ENCODE results near the gene SLC9C1.

The SLC9C1 gene

DNA sequence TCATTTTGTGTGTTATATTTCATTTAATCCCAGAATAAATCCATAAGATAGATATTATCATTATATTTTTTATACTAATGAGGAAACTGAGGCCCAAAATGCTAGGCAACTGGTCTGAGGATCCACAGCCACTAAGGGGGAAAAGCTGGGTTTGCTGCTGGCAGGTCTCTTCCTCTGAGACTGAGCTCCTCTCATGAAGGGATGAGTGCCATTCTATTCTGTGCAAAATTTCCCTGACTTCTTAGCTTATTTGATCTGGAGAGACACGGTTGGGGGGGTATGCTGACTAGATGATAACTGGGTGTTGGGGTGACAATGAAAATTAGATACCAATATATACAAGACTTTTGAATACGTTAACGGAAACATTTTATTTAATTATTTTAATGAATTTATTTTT, 162.9 kb downstream of the SLC9C1 start:
- no peak for DNase-seq (ENCODE audit: low spot score)
- in situ Hi-C loops (cut with MboI; ENCODE audit: low pct_unique_long_range_greater_than_20kb, low sequenced_read_pairs, unreplicated experiment): loop anchor here (10.0 kb wide), 1 partner anchor 164 kb away; the partner anchor contains the start of gene SLC9C1
- no peak for TF ChIP-seq CTCF (IDR thresholded peaks at IDR 0.05; ENCODE audit: extremely low read depth, insufficient read depth, missing control alignments)

GRCh38 chr3:112130638-112130993, 163.4 kb downstream of the SLC9C1 start:
- in situ Hi-C loops (cut with MboI; ENCODE audit: low pct_unique_long_range_greater_than_20kb, low sequenced_read_pairs, unreplicated experiment): loop anchor here (10.0 kb wide), 1 partner anchor 164 kb away; the partner anchor contains the start of gene SLC9C1
- no peak for DNase-seq (ENCODE audit: low spot score)
- TF ChIP-seq CTCF (IDR thresholded peaks at IDR 0.05; ENCODE audit: extremely low read depth, insufficient read depth, missing control alignments): no peak

DNA sequence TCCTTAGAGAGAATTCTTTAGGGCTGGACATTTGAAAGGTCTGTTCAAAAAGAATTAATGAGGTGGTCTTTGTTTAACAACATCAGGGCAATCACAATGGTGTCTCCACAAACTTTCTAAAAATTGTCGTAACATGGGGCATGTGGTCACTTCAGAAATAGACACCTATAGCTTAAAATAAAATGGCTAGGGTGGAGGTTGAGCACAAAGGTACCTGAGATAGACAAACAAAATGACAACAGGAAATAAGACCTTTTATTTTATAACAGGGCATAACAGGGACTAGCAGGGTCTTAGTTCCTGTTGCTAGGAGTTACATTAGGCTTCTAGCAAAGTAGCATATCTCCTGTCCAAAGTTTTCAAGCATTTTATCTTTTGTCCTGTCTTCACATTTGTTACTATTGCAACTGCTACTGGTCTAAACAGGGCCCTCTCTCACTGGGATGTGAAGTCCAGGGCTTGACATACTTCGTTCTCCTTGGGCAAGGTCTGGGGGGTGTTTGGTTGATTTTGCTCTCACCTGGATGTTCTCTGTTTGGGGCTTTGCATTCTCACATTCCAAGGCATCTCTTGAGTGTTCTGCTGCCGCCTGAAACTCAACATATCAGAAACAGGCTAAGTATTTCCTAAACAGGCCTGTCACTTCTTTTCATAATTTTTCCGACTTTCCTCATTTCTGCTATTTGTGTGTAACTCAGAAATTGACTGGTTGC, 163.9 kb downstream of the SLC9C1 start:
- in situ Hi-C loops (cut with MboI; ENCODE audit: low pct_unique_long_range_greater_than_20kb, low sequenced_read_pairs, unreplicated experiment): loop anchor here (10.0 kb wide), 1 partner anchor 165 kb away; the partner anchor contains the start of gene SLC9C1
- DNase-seq (ENCODE audit: low spot score): no peak
- TF ChIP-seq CTCF (IDR thresholded peaks at IDR 0.05; ENCODE audit: extremely low read depth, insufficient read depth, missing control alignments): no peak

- no peak for TF ChIP-seq CTCF (IDR thresholded peaks at IDR 0.05; ENCODE audit: extremely low read depth, insufficient read depth, missing control alignments)
- peak; percentile 28 for DNase-seq (ENCODE audit: low spot score)
- in situ Hi-C loops (cut with MboI; ENCODE audit: low pct_unique_long_range_greater_than_20kb, low sequenced_read_pairs, unreplicated experiment): no loop called here
Observed at GRCh38 chr3:112128843-112129727, 164.9 kb downstream of the SLC9C1 start.

DNA sequence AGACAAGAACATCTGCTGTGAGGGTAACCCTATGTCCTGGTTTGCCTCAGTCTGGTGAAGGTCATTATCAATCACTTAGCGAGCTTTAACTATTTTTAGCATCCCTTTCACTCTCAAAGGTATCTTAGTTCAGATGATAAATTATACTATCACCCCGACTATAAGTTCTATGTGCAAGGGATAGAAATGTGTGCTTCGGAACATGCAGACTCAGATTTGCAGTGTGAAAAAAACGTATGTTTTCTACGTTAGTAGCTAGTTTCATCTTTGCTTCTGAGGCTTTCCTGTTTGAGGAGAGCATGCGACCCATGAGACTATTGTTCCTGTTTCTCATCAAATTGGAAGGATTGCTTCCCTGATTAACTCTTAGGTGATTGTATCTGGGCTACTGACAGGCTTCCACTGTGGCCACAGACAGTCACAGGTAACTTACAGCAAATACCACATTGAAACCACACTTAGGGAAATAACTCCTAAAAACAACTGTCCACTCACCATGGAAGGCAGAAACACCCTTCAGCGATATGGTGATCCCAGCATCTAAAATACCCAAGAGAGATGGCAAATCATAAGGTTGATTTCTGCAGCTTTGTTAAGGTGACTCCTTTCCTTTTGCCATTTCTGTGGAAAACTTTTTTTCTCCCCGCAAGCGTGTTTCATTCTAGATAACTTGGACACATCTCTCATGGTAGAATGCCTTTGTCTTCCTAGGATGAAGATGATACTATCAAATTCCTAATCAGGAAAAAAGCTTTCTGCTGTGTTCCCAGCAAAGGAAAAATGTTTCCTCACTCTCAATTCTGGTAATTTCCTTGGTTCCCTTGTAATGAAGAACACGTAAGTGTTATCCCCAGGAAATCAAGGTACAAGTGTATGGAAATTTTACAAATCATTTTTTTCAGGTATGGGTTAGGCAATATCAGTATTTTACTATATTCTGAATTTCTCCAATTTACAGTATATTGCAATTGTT, 166.2 kb downstream of the SLC9C1 start:
- no peak for DNase-seq (ENCODE audit: low spot score)
- in situ Hi-C loops (cut with MboI; ENCODE audit: low pct_unique_long_range_greater_than_20kb, low sequenced_read_pairs, unreplicated experiment): no loop called here
- no peak for TF ChIP-seq CTCF (IDR thresholded peaks at IDR 0.05; ENCODE audit: extremely low read depth, insufficient read depth, missing control alignments)

DNA sequence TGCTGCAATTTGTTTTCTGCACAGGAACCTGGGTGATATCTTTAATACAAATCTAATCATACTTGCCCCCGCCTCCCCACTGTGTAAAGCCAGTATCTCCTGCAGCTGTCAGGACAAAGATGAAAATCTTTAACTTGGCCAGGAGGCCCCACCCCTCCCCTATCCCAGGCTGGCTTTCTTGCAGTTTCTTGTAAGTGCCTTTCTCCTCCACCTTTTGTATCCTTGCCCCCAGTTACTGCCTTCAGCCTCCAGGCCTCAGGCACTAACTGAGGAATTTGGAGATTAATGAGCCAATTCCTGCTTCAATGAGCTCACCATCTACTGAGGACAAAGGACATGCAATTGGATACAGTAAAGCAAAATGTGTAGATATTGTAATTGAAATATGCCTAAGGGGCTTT, 167.5 kb downstream of the SLC9C1 start:
- no peak for TF ChIP-seq CTCF (IDR thresholded peaks at IDR 0.05; ENCODE audit: extremely low read depth, insufficient read depth, missing control alignments)
- no peak for DNase-seq (ENCODE audit: low spot score)
- in situ Hi-C loops (cut with MboI; ENCODE audit: low pct_unique_long_range_greater_than_20kb, low sequenced_read_pairs, unreplicated experiment): no loop called here

Measured in GM13977 (cell line).